Panc1 (cell line): ENCODE measurements around the gene DYNC1H1.

Source experiments
- POLR2AphosphoS5 ChIP-seq: IDR thresholded peaks from 2 replicates; pipeline ENCODE4 v1.6.1; 2012; ENCODE audit warnings: mild to moderate bottlenecking, low read depth, low read length, moderate library complexity
- SIN3A ChIP-seq: IDR thresholded peaks from 2 replicates; pipeline ENCODE4 v1.6.1; 2012; ENCODE audit warnings: low read depth, mild to moderate bottlenecking, low read length, moderate library complexity, borderline replicate concordance; ENCODE audit not compliant: insufficient read depth
- TF ChIP-seq, protein P1 (sequence below): fragments of 450-650 bp; IDR thresholded peaks from 2 replicates; pipeline ENCODE4 v1.5.1; 2017; ENCODE audit warnings: mild to moderate bottlenecking

DNA sequence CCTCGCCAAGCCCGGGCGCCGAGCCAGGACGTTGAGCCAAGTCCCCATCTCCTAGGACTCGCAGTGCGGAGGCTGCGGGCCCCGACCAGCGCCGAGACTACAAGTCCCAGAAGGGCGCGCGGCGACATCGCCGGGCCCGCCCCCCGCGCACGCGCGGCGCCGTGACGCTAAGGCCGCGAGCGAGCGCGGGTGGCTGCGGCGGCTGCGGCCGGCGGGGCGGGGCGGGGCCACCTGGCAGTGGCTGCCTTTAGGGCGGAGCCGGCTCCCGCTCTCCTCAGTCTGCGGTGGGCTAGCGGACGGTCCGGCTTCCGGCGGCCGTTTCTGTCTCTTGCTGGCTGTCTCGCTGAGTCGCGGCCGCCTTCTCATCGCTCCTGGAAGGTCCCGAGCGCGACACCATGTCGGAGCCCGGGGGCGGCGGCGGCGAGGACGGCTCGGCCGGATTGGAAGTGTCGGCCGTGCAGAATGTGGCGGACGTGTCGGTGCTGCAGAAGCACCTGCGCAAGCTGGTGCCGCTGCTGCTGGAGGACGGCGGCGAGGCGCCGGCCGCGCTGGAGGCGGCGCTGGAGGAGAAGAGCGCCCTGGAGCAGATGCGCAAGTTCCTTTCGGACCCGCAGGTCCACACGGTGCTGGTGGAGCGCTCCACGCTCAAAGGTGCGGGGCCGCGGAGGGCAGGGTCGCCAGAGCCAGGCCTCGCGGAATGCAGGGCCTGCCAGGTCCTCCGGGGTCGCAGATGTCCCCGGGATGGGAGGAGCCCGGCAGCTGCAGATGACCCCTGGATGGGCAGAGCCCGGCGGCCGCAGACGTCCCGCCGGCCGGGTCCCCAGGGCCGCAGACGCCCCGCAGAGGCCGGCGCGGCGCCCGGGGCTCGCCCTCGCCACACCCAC, at the start of gene DYNC1H1:
- TF ChIP-seq, protein P1, sequence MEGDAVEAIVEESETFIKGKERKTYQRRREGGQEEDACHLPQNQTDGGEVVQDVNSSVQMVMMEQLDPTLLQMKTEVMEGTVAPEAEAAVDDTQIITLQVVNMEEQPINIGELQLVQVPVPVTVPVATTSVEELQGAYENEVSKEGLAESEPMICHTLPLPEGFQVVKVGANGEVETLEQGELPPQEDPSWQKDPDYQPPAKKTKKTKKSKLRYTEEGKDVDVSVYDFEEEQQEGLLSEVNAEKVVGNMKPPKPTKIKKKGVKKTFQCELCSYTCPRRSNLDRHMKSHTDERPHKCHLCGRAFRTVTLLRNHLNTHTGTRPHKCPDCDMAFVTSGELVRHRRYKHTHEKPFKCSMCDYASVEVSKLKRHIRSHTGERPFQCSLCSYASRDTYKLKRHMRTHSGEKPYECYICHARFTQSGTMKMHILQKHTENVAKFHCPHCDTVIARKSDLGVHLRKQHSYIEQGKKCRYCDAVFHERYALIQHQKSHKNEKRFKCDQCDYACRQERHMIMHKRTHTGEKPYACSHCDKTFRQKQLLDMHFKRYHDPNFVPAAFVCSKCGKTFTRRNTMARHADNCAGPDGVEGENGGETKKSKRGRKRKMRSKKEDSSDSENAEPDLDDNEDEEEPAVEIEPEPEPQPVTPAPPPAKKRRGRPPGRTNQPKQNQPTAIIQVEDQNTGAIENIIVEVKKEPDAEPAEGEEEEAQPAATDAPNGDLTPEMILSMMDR = no peak
- TF ChIP-seq SIN3A = peak; percentile 64; the same call in 1 of the 2 replicates
- TF ChIP-seq POLR2AphosphoS5 = peak; percentile 85
